Ammon's horn (tissue), 1 donor: Measurements from ENCODE around the gene HDAC8.
"Not testable (repeated sequence)": the region's sequence is repeated elsewhere in the genome, so short reads cannot be mapped to it uniquely, and the experiment has no call there.

Experiments
- DNase-seq: peaks from one replicate; pipeline ENCODE4 v3.0.0-alpha.2; 2016; ENCODE audit warnings: low spot score

The HDAC8 gene

GRCh38 chrX:72461288-72461687, 111.4 kb downstream of the HDAC8 start:
- no peak for DNase-seq

GRCh38 chrX:72460715-72461114, 111.9 kb downstream of the HDAC8 start:
- no peak for DNase-seq

GRCh38 chrX:72449034-72449433, 123.6 kb downstream of the HDAC8 start:
- DNase-seq, result not testable (repeated sequence)

- DNase-seq, result not testable (repeated sequence)
These were observed 131.9 kb downstream of the HDAC8 start for GRCh38 chrX:72440764-72441163.

- no peak for DNase-seq
These were observed 136.6 kb downstream of the HDAC8 start for GRCh38 chrX:72436010-72436409.

GRCh38 chrX:72430405-72430968, 142.2 kb downstream of the HDAC8 start:
- no peak for DNase-seq

- DNase-seq, result no peak
These were observed 150.8 kb downstream of the HDAC8 start for GRCh38 chrX:72421797-72422196.

- DNase-seq, result no peak
These were observed 162.7 kb downstream of the HDAC8 start for GRCh38 chrX:72409993-72410392.

- no peak for DNase-seq
These were observed 163.8 kb downstream of the HDAC8 start for GRCh38 chrX:72408885-72409284.

- DNase-seq, result not testable (repeated sequence)
These were observed 167.5 kb downstream of the HDAC8 start for GRCh38 chrX:72405136-72405535.

- DNase-seq, result no peak
These were observed 170.0 kb downstream of the HDAC8 start for GRCh38 chrX:72402614-72403013.

- no peak for DNase-seq
These were observed 172.8 kb downstream of the HDAC8 start for GRCh38 chrX:72399816-72400215.

- no peak for DNase-seq
These were observed 176.5 kb downstream of the HDAC8 start for GRCh38 chrX:72396117-72396516.

GRCh38 chrX:72395237-72395636, 177.4 kb downstream of the HDAC8 start:
- DNase-seq, result no peak

GRCh38 chrX:72394518-72395170, 178.0 kb downstream of the HDAC8 start:
- no peak for DNase-seq

- DNase-seq, result no peak
These were observed 178.7 kb downstream of the HDAC8 start for GRCh38 chrX:72393836-72394517.

- DNase-seq, result no peak
These were observed 179.5 kb downstream of the HDAC8 start for GRCh38 chrX:72392816-72393800.

GRCh38 chrX:72392042-72392441, 180.6 kb downstream of the HDAC8 start:
- no peak for DNase-seq

- no peak for DNase-seq
These were observed 185.4 kb downstream of the HDAC8 start for GRCh38 chrX:72387247-72387646.

- no peak for DNase-seq
These were observed 190.4 kb downstream of the HDAC8 start for GRCh38 chrX:72382202-72382595.

GRCh38 chrX:72381439-72382201, 191.0 kb downstream of the HDAC8 start:
- DNase-seq, result no peak
